Measurements from ENCODE around the gene PEX5L.

PEX5L gene

GRCh38 chr3:179833294-179833693 is 203.4 kb downstream of the PEX5L start:
- H4K20me1 ChIP-seq (ENCODE audit: insufficient read depth): no peaks in the 10 kb centered on the region
- no peak overlapping the region for H3K9ac ChIP-seq
- no peak for TF ChIP-seq CTCF (conservative IDR thresholded peaks at IDR 0.05; ENCODE audit: low read depth, low read length)

GRCh38 chr3:179832333-179832854 is 204.3 kb downstream of the PEX5L start:
- Histone ChIP-seq H3K79me2 (ENCODE audit: insufficient read depth, low read depth) (no peaks in the 10 kb centered on the region), H3K4me1 (ENCODE audit: low read depth, poor library complexity, severe bottlenecking) (no peaks in the 10 kb centered on the region), H3K4me2 (no peak overlapping the region), H3K4me3 (IDR thresholded peaks at IDR 0.05; ENCODE audit: insufficient read depth, low read depth, low read length) (no peak overlapping the region), H3K27me3 (ENCODE audit: insufficient read depth, low read depth) (no peaks in the 10 kb centered on the region), H3K27ac (no peak overlapping the region), H2AFZ (ENCODE audit: low read depth) (no peak overlapping the region), H4K20me1 (ENCODE audit: insufficient read depth) (no peaks in the 10 kb centered on the region), H3K9ac (no peak overlapping the region), H3K36me3 (ENCODE audit: insufficient read depth) (no peaks in the 10 kb centered on the region)
- TF ChIP-seq CTCF (conservative IDR thresholded peaks at IDR 0.05; ENCODE audit: low read depth, low read length): no peak

More at GRCh38 chr3:179833294-179833693, 203.4 kb downstream of the PEX5L start:
- no peaks in the 10 kb centered on the region for H3K4me1 ChIP-seq (ENCODE audit: low read depth, poor library complexity, severe bottlenecking)
- no peaks in the 10 kb centered on the region for H3K27me3 ChIP-seq (ENCODE audit: insufficient read depth, low read depth)
- no peak overlapping the region for H3K27ac ChIP-seq
- H3K36me3 ChIP-seq (ENCODE audit: insufficient read depth): no peaks in the 10 kb centered on the region
- no peak overlapping the region for H2AFZ ChIP-seq (ENCODE audit: low read depth)
- H3K79me2 ChIP-seq (ENCODE audit: insufficient read depth, low read depth): no peaks in the 10 kb centered on the region
- H3K4me3 ChIP-seq (IDR thresholded peaks at IDR 0.05; ENCODE audit: insufficient read depth, low read depth, low read length): no peak overlapping the region
- no peak overlapping the region for H3K4me2 ChIP-seq

GRCh38 chr3:179829401-179829800 is 207.3 kb downstream of the PEX5L start:
- Histone ChIP-seq H3K79me2 (ENCODE audit: insufficient read depth, low read depth) (no peaks in the 10 kb centered on the region), H3K27ac (no peak overlapping the region), H3K4me1 (ENCODE audit: low read depth, poor library complexity, severe bottlenecking) (no peaks in the 10 kb centered on the region), H3K4me3 (IDR thresholded peaks at IDR 0.05; ENCODE audit: insufficient read depth, low read depth, low read length) (no peak overlapping the region), H3K4me2 (no peak overlapping the region), H3K27me3 (ENCODE audit: insufficient read depth, low read depth) (no peaks in the 10 kb centered on the region), H3K36me3 (ENCODE audit: insufficient read depth) (no peaks in the 10 kb centered on the region), H3K9ac (no peak overlapping the region), H4K20me1 (ENCODE audit: insufficient read depth) (no peaks in the 10 kb centered on the region), H2AFZ (ENCODE audit: low read depth) (no peak overlapping the region)
- TF ChIP-seq CTCF (conservative IDR thresholded peaks at IDR 0.05; ENCODE audit: low read depth, low read length): no peak

- Histone ChIP-seq H3K4me3 (IDR thresholded peaks at IDR 0.05; ENCODE audit: insufficient read depth, low read depth, low read length) (no peak overlapping the region), H2AFZ (ENCODE audit: low read depth) (no peak overlapping the region), H3K27me3 (ENCODE audit: insufficient read depth, low read depth) (no peaks in the 10 kb centered on the region), H3K4me1 (ENCODE audit: low read depth, poor library complexity, severe bottlenecking) (no peaks in the 10 kb centered on the region), H4K20me1 (ENCODE audit: insufficient read depth) (no peaks in the 10 kb centered on the region), H3K36me3 (ENCODE audit: insufficient read depth) (no peaks in the 10 kb centered on the region), H3K4me2 (no peak overlapping the region), H3K79me2 (ENCODE audit: insufficient read depth, low read depth) (no peaks in the 10 kb centered on the region), H3K27ac (no peak overlapping the region), H3K9ac (no peak overlapping the region)
- no peak for TF ChIP-seq CTCF (conservative IDR thresholded peaks at IDR 0.05; ENCODE audit: low read depth, low read length)
These were observed 208.0 kb downstream of the PEX5L start for GRCh38 chr3:179828738-179829137.

Measured in KMS-11 (cell line).